Placental pericyte (primary cell): ENCODE data around the gene RRP1. TPM values are rescaled to one million over a fixed set of nuclear protein-coding genes. Genes with fewer than 3 reads are reported as not detected.

Experiments used
- small RNA-seq: library from RNA; depleted of rRNA; stranded (forward); fragments of <200 nt; gene quantifications from one replicate; pipeline ENCODE3, GENCODE V24; 2012; ENCODE audit warnings: low replicate concordance
- total RNA-seq: library from RNA; depleted of rRNA; stranded (reverse); fragments of >200 nt; gene quantifications from 2 replicates; pipeline ENCODE4 v1.2.3, GENCODE V29; 2012

RRP1 gene, protein sequence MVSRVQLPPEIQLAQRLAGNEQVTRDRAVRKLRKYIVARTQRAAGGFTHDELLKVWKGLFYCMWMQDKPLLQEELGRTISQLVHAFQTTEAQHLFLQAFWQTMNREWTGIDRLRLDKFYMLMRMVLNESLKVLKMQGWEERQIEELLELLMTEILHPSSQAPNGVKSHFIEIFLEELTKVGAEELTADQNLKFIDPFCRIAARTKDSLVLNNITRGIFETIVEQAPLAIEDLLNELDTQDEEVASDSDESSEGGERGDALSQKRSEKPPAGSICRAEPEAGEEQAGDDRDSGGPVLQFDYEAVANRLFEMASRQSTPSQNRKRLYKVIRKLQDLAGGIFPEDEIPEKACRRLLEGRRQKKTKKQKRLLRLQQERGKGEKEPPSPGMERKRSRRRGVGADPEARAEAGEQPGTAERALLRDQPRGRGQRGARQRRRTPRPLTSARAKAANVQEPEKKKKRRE
- total RNA-seq, result 19.7 and 22.2 TPM in 2 replicates

DNA sequence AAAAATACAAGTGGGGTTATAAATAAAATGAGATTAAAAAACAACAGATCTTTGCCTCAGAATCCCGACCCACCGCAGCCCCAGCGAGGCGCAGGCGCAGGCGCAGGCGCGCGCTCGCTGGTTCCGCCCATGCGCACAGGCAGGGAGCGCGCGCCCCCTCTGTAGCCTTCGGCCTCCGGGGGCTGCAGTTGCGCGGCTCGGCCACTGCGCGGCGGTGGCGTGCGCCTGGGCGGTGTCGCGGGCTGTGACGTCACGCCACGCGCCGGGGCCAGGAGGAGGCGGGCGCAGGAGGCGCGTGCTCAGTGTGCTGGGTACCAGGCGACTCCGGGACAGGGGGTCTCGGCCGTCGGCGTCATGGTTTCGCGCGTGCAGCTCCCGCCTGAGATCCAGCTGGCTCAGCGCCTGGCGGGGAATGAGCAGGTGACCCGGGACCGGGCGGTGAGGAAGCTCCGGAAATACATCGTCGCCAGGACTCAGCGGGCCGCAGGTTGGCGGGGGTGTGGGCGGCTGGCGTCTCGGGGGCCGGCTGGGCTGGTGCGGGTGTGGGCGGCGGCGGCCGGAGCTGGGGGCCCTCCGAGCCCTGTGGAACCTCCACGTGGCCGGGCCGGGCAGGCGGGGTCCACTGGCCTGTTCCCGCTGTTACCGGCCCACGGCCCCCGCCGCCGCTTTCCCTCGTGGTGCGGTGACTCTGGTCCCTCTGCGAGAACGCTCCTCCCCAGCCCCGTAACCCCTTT, at the start of gene RRP1:
TSS of gene RRP1 (plus strand) at position 302 of the 734 bp plus-strand sequence. CDS start at position 355, 53 bp downstream.

DNA sequence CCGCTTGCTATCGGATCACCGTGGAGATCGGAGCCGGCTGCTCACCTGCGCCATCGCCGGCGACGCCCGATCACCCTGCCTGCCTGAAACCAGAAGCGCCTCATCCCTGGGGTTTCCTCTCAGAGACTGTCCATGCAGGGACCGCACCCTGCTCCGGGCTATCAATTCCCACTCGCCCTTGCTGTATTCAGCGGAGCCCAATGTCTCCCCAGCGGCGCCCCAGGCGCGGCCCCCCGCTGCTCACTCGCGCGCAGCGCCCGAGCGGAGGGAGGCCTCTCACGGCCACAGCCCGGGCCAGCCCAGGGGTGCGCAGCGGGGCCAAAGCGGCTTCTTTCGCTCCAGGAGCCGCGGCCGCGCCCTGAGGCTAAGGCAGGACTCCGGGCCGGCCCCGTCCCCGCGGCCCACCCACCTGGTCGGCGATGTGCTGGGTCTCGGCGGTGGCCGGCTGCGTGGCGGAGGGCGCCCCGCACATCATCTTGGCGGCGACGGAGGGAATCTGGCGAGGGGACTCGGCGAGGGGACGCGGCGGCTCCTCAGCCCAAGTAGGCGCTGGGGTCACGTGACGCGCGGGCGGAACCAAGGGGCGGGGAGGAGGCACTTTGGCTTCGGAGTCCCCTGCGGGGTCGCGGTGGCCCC, 13.5 kb upstream of the RRP1 start, which contains the start of gene CSTB:
TSS of gene CSTB (minus strand) at position 514 of the 636 bp plus-strand sequence. CDS start at position 475, 39 bp downstream.

Small RNA genes within 50 kb of the gene (small RNA-seq; reads per million reads assigned to genes)
- gene AP001052.1, result not detected

Other genes starting within 250 kb of the RRP1 start
- 1.6 and 4.4 TPM in 2 replicates for gene HSF2BP, start 130.1 kb upstream of the RRP1 start, total RNA-seq
- gene RRP1B, start 130.0 kb upstream of the RRP1 start, total RNA-seq, result 19.7 and 38.4 TPM in 2 replicates
- gene PDXK, start 70.4 kb upstream of the RRP1 start, total RNA-seq, result 96.1 and 192 TPM in 2 replicates
- gene CSTB, start 13.3 kb upstream of the RRP1 start, total RNA-seq, result 10.5 and 16.9 TPM in 2 replicates
- gene AGPAT3, start 75.6 kb downstream of the RRP1 start, total RNA-seq, result 52.1 and 59.0 TPM in 2 replicates
- 28.0 and 47.1 TPM in 2 replicates for gene TRAPPC10, start 222.7 kb downstream of the RRP1 start, total RNA-seq